Sigmoid colon (tissue), 7 donors: ENCODE data around the gene FBXO10. TPM values are rescaled to one million over a fixed set of nuclear protein-coding genes. Genes with fewer than 3 reads are reported as not detected.

Experiments used
- DNase-seq: peaks from one replicate; pipeline ENCODE4 v3.0.0-alpha.2; 2019
- H3K27ac ChIP-seq, 4 donors: fragments of 200-600 bp; sonication (generic); one replicate each; pipeline ENCODE4 v1.5.1; 2016 to 2019; ENCODE audit warnings: mild to moderate bottlenecking in 1 of 4
- H3K27me3 ChIP-seq, 3 donors: fragments of 200-600 bp; sonication (generic); one replicate each; pipeline ENCODE4 v1.5.1; 2019; ENCODE audit warnings: mild to moderate bottlenecking in 1 of 3
- H3K36me3 ChIP-seq, 4 donors: fragments of 200-600 bp; sonication (generic); one replicate each; pipeline ENCODE4 v1.5.1; 2016 to 2019
- H3K4me1 ChIP-seq, 4 donors: fragments of 200-600 bp; sonication (generic); one replicate each; pipeline ENCODE4 v1.5.1; 2017 to 2019
- H3K4me3 ChIP-seq, 4 donors: fragments of 200-600 bp; sonication (generic); one replicate each; pipeline ENCODE4 v1.5.1; 2017 to 2019; ENCODE audit warnings: mild to moderate bottlenecking in 2 of 4, moderate library complexity in 1 of 4
- H3K9me3 ChIP-seq, 4 donors: fragments of 200-600 bp in 3 of 4; sonication (generic) in 3 of 4; one replicate each; pipeline versions ENCODE4 v1.5.1 to v1.6.1; 2013 to 2019
- CTCF ChIP-seq, 4 experiments: fragments of 450-650 bp in 3 of 4; fragments of 200-600 bp in 1 of 4; IDR thresholded peaks; one replicate each; pipeline ENCODE4 v1.5.1; 2016 to 2019; ENCODE audit warnings: antibody characterized with exemption in 4 of 4, mild to moderate bottlenecking in 3 of 4, moderate library complexity in 2 of 4
- EP300 ChIP-seq, 4 donors: sonication (generic); formaldehyde crosslinking; IDR thresholded peaks; one replicate each; pipeline ENCODE4 v1.6.1; 2017; ENCODE audit warnings: antibody characterized with exemption in 4 of 4
- POLR2A ChIP-seq, 2 donors: fragments of 450-650 bp; IDR thresholded peaks; one replicate each; pipeline ENCODE4 v1.6.1; 2016; ENCODE audit warnings: antibody characterized with exemption in 2 of 2, mild to moderate bottlenecking in 2 of 2, moderate library complexity in 2 of 2
- POLR2AphosphoS5 ChIP-seq, 4 donors: sonication (generic); formaldehyde crosslinking; IDR thresholded peaks; one replicate each; pipeline ENCODE4 v1.6.1; 2017; ENCODE audit warnings: antibody characterized with exemption in 4 of 4
- WGBS, 2 donors: extraction: QIAGEN DNeasy Blood & Tissue Kit; methylation state at CpG; one replicate each; pipeline ENCODE4 v1.1.7; 2013; 5-methylcytosine and 5-hydroxymethylcytosine counted together
- intact Hi-C: fragments of 100-400 bp; cut with DNase I; formaldehyde crosslinking; loops from one replicate; pipeline ENCODE4 v1.15.1; 2023
- polyA plus RNA-seq, 3 donors: library from polyadenylated mRNA; stranded (reverse); fragments of 200-250 nt; gene quantifications; one replicate each; pipeline ENCODE4 v1.2.3, GENCODE V29; 2013
- total RNA-seq, 4 donors: library from RNA; depleted of rRNA; stranded (reverse); fragments of >200 nt; gene quantifications; one replicate each; pipeline ENCODE4 v1.1.0, GENCODE V29; 2016
- donor health status: healthy with polysubstance abuse.
- donor health status: Bipolar disorder and iron deficiency.
- donor health status: healthy.

Gene FBXO10
- total and polyA plus RNA-seq, 7 donors: 0.60 to 19.4 (median 14.8) TPM

DNA sequence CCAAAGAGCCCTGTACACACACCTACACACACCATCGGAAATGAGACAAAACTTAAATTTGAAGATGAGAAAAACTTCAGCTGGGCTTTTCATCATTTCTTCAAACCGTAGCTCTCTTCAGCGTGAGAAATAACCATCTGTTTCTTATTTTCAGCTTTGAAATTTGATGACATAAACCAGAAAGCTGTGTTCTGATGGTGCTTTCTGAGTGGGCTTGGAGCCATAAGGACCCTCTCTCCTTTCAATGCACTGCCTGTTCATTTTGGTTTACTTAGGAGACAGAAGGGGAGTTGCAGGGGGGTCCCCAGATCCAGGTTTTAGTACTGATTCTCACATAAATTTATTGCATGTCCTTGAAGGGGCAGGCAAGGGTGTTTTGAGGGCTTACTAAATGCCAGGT lies 9.5 kb downstream of the FBXO10 start:
- no peak for TF ChIP-seq CTCF (IDR thresholded peaks at IDR 0.05)
- no peak for TF ChIP-seq POLR2AphosphoS5 (IDR thresholded peaks at IDR 0.05)
- TF ChIP-seq EP300 (IDR thresholded peaks at IDR 0.05): no peak
- no peak for TF ChIP-seq POLR2A (IDR thresholded peaks at IDR 0.05)
- Histone ChIP-seq H3K9me3 (peaks cover 0 to 5% (median 0%) of the 10 kb centered on the region in 4 donors), H3K4me1 (no peaks in the 10 kb centered on the region), H3K27ac (no peak overlapping the region), H3K4me3 (no peak overlapping the region), H3K36me3 (no peaks in the 10 kb centered on the region), H3K27me3 (no peaks in the 10 kb centered on the region)
- WGBS, 2 donors: 80 to 94% methylated on average over 3 of the region's 3 CpGs
- intact Hi-C loops: no loop called here
- no peak for DNase-seq

DNA sequence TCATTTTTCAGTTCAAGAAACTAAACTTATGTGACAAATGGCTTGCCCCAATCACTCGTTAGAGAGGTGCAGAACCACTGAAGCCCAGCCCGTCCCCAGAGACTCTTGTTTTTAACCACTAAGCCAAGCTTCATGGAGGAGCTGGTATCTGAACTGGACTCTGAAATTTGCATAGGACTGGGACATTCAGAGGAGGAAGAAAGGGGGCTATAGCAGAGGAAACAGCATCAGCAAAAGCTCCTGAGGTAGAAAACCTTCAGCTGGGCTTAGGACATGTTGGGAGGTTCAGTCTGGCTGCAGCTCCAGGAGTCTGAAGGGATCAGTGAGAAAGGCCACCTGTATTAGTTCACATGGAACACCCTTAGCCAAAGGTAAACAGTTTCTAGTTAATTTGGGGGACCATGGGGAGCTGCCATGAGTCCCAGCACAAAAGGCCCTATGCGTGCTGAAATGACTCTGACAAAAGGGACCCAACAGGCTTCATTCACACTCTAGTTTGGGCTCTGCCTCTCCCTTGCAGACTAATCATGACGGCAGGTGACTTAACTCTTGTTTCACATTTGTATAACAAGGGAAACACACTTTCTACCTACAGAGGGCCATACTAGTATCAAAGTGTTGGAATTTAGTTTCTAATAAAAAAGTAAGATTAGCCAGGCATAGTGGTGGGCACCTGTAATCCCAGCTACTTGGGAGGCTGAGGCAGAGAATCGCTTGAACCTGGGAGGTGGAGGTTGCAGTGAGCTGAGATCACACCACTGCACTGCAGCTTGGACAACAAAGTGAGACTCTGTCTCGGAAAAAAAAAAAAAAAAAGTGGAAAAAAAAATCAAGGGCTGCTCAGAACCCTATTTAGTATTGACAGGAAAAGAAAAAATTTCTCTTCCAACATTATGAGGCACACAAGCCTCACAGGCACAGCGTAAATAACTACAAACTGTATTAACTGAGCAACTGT lies 10.2 kb downstream of the FBXO10 start:
- 82 to 96% methylated on average over 7 of the region's 7 CpGs for WGBS, 2 donors
- intact Hi-C loops: no loop called here

DNA sequence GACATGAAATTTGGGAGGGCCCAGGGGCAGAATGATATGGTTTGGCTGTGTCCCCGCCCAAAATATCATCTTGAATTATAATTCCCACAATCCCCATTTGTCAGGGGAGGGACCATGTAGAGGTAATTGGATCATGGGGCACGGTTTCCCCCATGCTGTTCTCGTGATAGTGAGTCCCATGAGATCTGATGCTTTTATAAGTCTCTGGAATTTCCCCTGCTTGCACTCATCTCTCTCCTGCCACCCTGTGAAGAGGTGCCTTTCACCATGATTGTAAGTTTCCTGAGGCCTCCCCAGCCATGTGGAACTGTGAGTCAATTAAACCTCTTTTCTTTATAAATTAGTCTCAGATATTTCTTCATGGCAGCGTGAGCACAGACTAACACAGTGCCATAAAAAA lies 11.3 kb downstream of the FBXO10 start:
- Histone ChIP-seq H3K9me3 (peaks cover 0 to 5% (median 0%) of the 10 kb centered on the region in 4 donors), H3K27me3 (no peaks in the 10 kb centered on the region), H3K4me3 (no peak overlapping the region), H3K36me3 (no peaks in the 10 kb centered on the region), H3K27ac (no peak overlapping the region), H3K4me1 (no peaks in the 10 kb centered on the region)
- no peak for TF ChIP-seq POLR2A (IDR thresholded peaks at IDR 0.05)
- no peak for TF ChIP-seq CTCF (IDR thresholded peaks at IDR 0.05)
- TF ChIP-seq EP300 (IDR thresholded peaks at IDR 0.05): no peak
- TF ChIP-seq POLR2AphosphoS5 (IDR thresholded peaks at IDR 0.05): no peak
- no peak for DNase-seq
- 87 to 93% methylated on average over 4 of the region's 4 CpGs for WGBS, 2 donors
- intact Hi-C loops: no loop called here

More for the DNA sequence above, 10.2 kb downstream of the FBXO10 start:
- no peak overlapping the region for H3K4me3 ChIP-seq
- H3K9me3 ChIP-seq: peaks cover 0 to 5% (median 0%) of the 10 kb centered on the region in 4 donors
- no peak for DNase-seq
- H3K27ac ChIP-seq: no peak overlapping the region
- no peaks in the 10 kb centered on the region for H3K27me3 ChIP-seq
- H3K36me3 ChIP-seq: no peaks in the 10 kb centered on the region
- TF ChIP-seq POLR2A (IDR thresholded peaks at IDR 0.05) (no peak), CTCF (IDR thresholded peaks at IDR 0.05) (no peak), EP300 (IDR thresholded peaks at IDR 0.05) (no peak), POLR2AphosphoS5 (IDR thresholded peaks at IDR 0.05) (no peak)
- H3K4me1 ChIP-seq: no peaks in the 10 kb centered on the region

DNA sequence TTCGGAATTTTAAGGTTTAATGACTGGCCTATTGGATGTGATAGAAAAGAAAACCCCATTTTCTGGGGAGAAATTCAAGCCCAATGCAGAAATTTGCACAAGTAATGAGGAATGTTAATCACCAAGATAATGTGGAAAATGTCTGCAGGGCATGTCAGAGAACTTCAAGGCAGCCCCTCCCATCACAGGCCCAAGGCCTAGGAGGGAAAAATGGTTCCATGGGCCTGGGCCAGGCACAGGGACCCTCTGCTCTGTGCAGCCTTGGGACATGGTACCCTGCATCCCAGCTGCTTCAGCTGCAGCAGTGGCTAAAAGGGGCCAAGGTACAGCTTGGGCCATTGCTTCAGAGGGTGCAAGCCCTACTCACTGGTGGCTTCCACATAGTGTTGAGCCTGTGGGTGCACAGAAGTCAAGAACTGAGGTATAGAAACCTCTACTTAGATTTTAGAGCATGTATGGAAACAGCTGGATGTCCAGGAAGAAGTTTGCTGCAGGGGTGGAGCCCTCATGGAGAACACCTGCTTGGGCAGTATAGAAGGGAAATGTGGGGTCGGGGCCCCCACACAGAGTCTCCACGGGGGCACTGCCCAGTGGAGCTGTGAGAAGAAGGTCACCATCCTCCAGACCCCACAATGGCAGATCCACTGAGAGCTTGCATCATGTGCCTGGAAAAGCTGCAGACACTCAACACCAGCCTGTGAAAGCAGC lies 12.2 kb downstream of the FBXO10 start:
- TF ChIP-seq CTCF (IDR thresholded peaks at IDR 0.05) (no peak), POLR2A (IDR thresholded peaks at IDR 0.05) (no peak), EP300 (IDR thresholded peaks at IDR 0.05) (no peak), POLR2AphosphoS5 (IDR thresholded peaks at IDR 0.05) (no peak)
- no peak overlapping the region for H3K4me3 ChIP-seq
- DNase-seq: no peak
- no peaks in the 10 kb centered on the region for H3K27me3 ChIP-seq
- intact Hi-C loops: no loop called here
- H3K36me3 ChIP-seq: no peaks in the 10 kb centered on the region
- H3K9me3 ChIP-seq: peaks cover 0 to 5% (median 0%) of the 10 kb centered on the region in 4 donors
- no peaks in the 10 kb centered on the region for H3K4me1 ChIP-seq
- no peak overlapping the region for H3K27ac ChIP-seq
- WGBS, 2 donors: 65 to 81% methylated on average over 3 of the region's 3 CpGs
